ENCODE data around the gene TMEM17. TPM values are rescaled to one million over a fixed set of nuclear protein-coding genes. Genes with fewer than 3 reads are reported as not detected.

The TMEM17 gene
- total and polyA plus RNA-seq, 9 of the 15 experiments (the other 6 are each of a cell fraction or from before 2014, with no cell fraction given): 0.58 to 2.2 (median 1.2) TPM

- no peak for TF ChIP-seq BRF2 (IDR thresholded peaks at IDR 0.05; ENCODE audit: borderline replicate concordance, insufficient read depth, insufficient read length)
- TF ChIP-seq ZNF76 (CRISPR knock-in tag; IDR thresholded peaks at IDR 0.05; ENCODE audit: borderline replicate concordance): no peak
- TF ChIP-seq YY1 (IDR thresholded peaks at IDR 0.05; ENCODE audit: borderline replicate concordance in 1 of 3, control insufficient read depth in 1 of 3, extremely low read depth in 1 of 3, insufficient read depth in 3 of 3, insufficient read length in 1 of 3, insufficient replicate concordance in 2 of 3, low read depth in 1 of 3, low read length in 2 of 3): no peak
- TF ChIP-seq MCM5 (IDR thresholded peaks at IDR 0.05; ENCODE audit: low read depth): no peak
- no peak for TF ChIP-seq JUNB (CRISPR knock-in tag; conservative IDR thresholded peaks at IDR 0.05)
- no peak for TF ChIP-seq REST (IDR thresholded peaks at IDR 0.05; ENCODE audit: borderline replicate concordance)
- TF ChIP-seq REST (CRISPR knock-in tag; IDR thresholded peaks at IDR 0.05; ENCODE audit: low read depth): no peak
- no peak for TF ChIP-seq RBM15 (IDR thresholded peaks at IDR 0.05; ENCODE audit: insufficient read depth, low read length)
- no peak for TF ChIP-seq CTCFL (IDR thresholded peaks at IDR 0.05; ENCODE audit: borderline replicate concordance, insufficient read depth, low read depth, low read length, poor library complexity, severe bottlenecking)
- peak in 1 of 2 experiments; percentile 50; a peak in 1 of 4 replicates for TF ChIP-seq RCOR1 (IDR thresholded peaks at IDR 0.05; ENCODE audit: borderline replicate concordance in 1 of 2, low read depth in 2 of 2, low read length in 2 of 2)
- TF ChIP-seq GABPA (tag; conservative IDR thresholded peaks at IDR 0.05; ENCODE audit: low read depth): no peak
- TF ChIP-seq NFRKB (IDR thresholded peaks at IDR 0.05; ENCODE audit: low read depth): 0 out of 2 replicates have a peak, but pooled peaks have one; percentile 5
- TF ChIP-seq EGR1 (conservative IDR thresholded peaks at IDR 0.05): no peak
- TF ChIP-seq MAFG (tag; conservative IDR thresholded peaks at IDR 0.05): peak; percentile 83
- no peak for TF ChIP-seq KLF13 (tag; IDR thresholded peaks at IDR 0.05; ENCODE audit: borderline replicate concordance, low read depth)
Observed at GRCh38 chr2:62501794-62502500, 4.0 kb downstream of the TMEM17 start (continued).
